Prostate gland (tissue), 2 donors: Measurements from ENCODE around the gene DVL1.

ENCODE experiments used
- POLR2A ChIP-seq: fragments of 450-650 bp; IDR thresholded peaks from one replicate; pipeline ENCODE4 v1.6.1; 2016; ENCODE audit warnings: antibody characterized with exemption, mild to moderate bottlenecking
- POLR2AphosphoS5 ChIP-seq: sonication (generic); formaldehyde crosslinking; IDR thresholded peaks from one replicate; pipeline ENCODE4 v1.6.1; 2017; ENCODE audit warnings: antibody characterized with exemption
- TF ChIP-seq, protein P1 (sequence below), 4 experiments: fragments of 200-600 bp in 2 of 4; fragments of 450-650 bp in 2 of 4; sonication (generic) in 2 of 4; IDR thresholded peaks; 1 replicate in 3 of 4; 2 replicates in 1 of 4; pipeline ENCODE4 v1.5.1; 2016 to 2019; ENCODE audit warnings: antibody characterized with exemption in 4 of 4, mild to moderate bottlenecking in 2 of 4, moderate library complexity in 2 of 4

DNA sequence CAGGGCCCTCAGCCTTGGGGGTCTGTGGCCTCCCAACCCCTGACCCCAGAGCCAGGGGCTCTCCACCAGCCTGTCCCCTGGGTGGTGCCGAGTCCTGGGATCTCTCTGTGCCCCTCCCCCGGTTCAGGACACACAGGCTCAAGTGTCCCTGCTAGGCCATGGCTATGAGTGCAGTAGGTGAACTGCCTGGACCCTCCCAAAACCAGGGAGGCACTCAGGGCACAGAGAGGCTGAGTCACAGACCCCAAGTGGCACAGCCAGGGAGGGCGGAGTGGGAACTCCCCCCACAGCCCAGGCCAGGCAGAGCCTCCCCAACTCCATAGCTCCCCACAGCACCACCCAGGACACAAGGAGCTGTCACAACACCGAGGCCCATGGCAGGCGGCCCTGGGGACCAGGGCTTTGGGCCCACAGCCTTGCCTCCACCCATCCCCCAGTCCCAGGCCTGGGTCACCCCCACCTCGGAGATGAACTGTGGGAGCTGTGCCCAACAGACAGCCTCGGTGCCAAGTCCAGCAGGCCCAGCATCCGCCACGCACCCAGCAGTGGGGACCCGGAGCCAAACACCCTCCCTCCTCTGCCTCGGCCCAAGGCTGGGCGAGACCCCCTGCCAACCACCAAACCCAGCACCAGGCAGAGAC, 3.2 kb downstream of the DVL1 start:
- TF ChIP-seq, protein P1, sequence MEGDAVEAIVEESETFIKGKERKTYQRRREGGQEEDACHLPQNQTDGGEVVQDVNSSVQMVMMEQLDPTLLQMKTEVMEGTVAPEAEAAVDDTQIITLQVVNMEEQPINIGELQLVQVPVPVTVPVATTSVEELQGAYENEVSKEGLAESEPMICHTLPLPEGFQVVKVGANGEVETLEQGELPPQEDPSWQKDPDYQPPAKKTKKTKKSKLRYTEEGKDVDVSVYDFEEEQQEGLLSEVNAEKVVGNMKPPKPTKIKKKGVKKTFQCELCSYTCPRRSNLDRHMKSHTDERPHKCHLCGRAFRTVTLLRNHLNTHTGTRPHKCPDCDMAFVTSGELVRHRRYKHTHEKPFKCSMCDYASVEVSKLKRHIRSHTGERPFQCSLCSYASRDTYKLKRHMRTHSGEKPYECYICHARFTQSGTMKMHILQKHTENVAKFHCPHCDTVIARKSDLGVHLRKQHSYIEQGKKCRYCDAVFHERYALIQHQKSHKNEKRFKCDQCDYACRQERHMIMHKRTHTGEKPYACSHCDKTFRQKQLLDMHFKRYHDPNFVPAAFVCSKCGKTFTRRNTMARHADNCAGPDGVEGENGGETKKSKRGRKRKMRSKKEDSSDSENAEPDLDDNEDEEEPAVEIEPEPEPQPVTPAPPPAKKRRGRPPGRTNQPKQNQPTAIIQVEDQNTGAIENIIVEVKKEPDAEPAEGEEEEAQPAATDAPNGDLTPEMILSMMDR (IDR thresholded peaks at IDR 0.05), result no peak
- TF ChIP-seq POLR2AphosphoS5, result no peak
- no peak for TF ChIP-seq POLR2A
